ENCODE data around the gene BDH1. TPM values are rescaled to one million over a fixed set of nuclear protein-coding genes. Genes with fewer than 3 reads are reported as not detected.

BDH1 gene
- polyA plus RNA-seq, 1 donor from 2014 or later = 12.9 TPM

- no peak for TF ChIP-seq EP300 (conservative IDR thresholded peaks at IDR 0.05; ENCODE audit: poor library complexity, severe bottlenecking)
- no peak for TF ChIP-seq SMC3 (conservative IDR thresholded peaks at IDR 0.05; ENCODE audit: poor library complexity)
- no peak for TF ChIP-seq MXI1 (conservative IDR thresholded peaks at IDR 0.05; ENCODE audit: poor library complexity, severe bottlenecking)
- no peak for TF ChIP-seq POLR2AphosphoS5 (IDR thresholded peaks at IDR 0.05)
- TF ChIP-seq TAF1 (IDR thresholded peaks at IDR 0.05; ENCODE audit: low read depth) = no peak
- TF ChIP-seq REST (IDR thresholded peaks at IDR 0.05; ENCODE audit: borderline replicate concordance) = no peak
- TF ChIP-seq RAD21 (conservative IDR thresholded peaks at IDR 0.05) = no peak
- no peak for TF ChIP-seq EZH2 (IDR thresholded peaks at IDR 0.05; ENCODE audit: borderline replicate concordance, insufficient read depth, low read length, poor library complexity, severe bottlenecking)
- no peak for TF ChIP-seq CTCF (IDR thresholded peaks at IDR 0.05; ENCODE audit: poor library complexity, severe bottlenecking)
- Histone ChIP-seq H3K9me3 (ENCODE audit: low read length) (no peaks in the 10 kb centered on the region), H2AFZ (ENCODE audit: low read depth, low read length) (no peak overlapping the region), H3K9ac (ENCODE audit: low read length) (no peak overlapping the region), H3K27me3 (ENCODE audit: insufficient read depth, low read depth, low read length) (no peaks in the 10 kb centered on the region), H3F3A (ENCODE audit: insufficient read depth, low read length, poor library complexity, severe bottlenecking) (no peaks in the 10 kb centered on the region), H3K79me2 (replicated peaks; ENCODE audit: insufficient read depth, low read length) (no peaks in the 10 kb centered on the region), H3K27ac (ENCODE audit: low read length) (no peak overlapping the region), H3K36me3 (ENCODE audit: insufficient read depth, low read length) (no peaks in the 10 kb centered on the region), H3K4me2 (ENCODE audit: low read length) (no peak overlapping the region), H3K4me3 (ENCODE audit: low read length) (no peak overlapping the region), H3K9me2 (ENCODE audit: insufficient read depth, low read length) (no peaks in the 10 kb centered on the region), H4K20me1 (ENCODE audit: insufficient read depth) (no peaks in the 10 kb centered on the region)
Observed at GRCh38 chr3:197493049-197493448, 62.7 kb downstream of the BDH1 start.

- Histone ChIP-seq H3K9me2 (ENCODE audit: insufficient read depth, low read length) (no peaks in the 10 kb centered on the region), H3K4me3 (ENCODE audit: low read length) (no peak overlapping the region), H3K36me3 (ENCODE audit: insufficient read depth, low read length) (no peaks in the 10 kb centered on the region), H3K9ac (ENCODE audit: low read length) (no peak overlapping the region), H3K79me2 (replicated peaks; ENCODE audit: insufficient read depth, low read length) (no peaks in the 10 kb centered on the region), H3K4me2 (ENCODE audit: low read length) (no peak overlapping the region), H4K20me1 (ENCODE audit: insufficient read depth) (no peaks in the 10 kb centered on the region), H3F3A (ENCODE audit: insufficient read depth, low read length, poor library complexity, severe bottlenecking) (no peaks in the 10 kb centered on the region), H3K9me3 (ENCODE audit: low read length) (no peaks in the 10 kb centered on the region), H3K27ac (ENCODE audit: low read length) (no peak overlapping the region), H2AFZ (ENCODE audit: low read depth, low read length) (no peak overlapping the region), H3K27me3 (ENCODE audit: insufficient read depth, low read depth, low read length) (no peaks in the 10 kb centered on the region)
- no peak for TF ChIP-seq SMC3 (conservative IDR thresholded peaks at IDR 0.05; ENCODE audit: poor library complexity)
- no peak for TF ChIP-seq RAD21 (conservative IDR thresholded peaks at IDR 0.05)
- no peak for TF ChIP-seq EZH2 (IDR thresholded peaks at IDR 0.05; ENCODE audit: borderline replicate concordance, insufficient read depth, low read length, poor library complexity, severe bottlenecking)
- TF ChIP-seq EP300 (conservative IDR thresholded peaks at IDR 0.05; ENCODE audit: poor library complexity, severe bottlenecking) = no peak
- no peak for TF ChIP-seq MXI1 (conservative IDR thresholded peaks at IDR 0.05; ENCODE audit: poor library complexity, severe bottlenecking)
- no peak for TF ChIP-seq POLR2AphosphoS5 (IDR thresholded peaks at IDR 0.05)
- no peak for TF ChIP-seq TAF1 (IDR thresholded peaks at IDR 0.05; ENCODE audit: low read depth)
- TF ChIP-seq CTCF (IDR thresholded peaks at IDR 0.05; ENCODE audit: poor library complexity, severe bottlenecking) = no peak
- no peak for TF ChIP-seq REST (IDR thresholded peaks at IDR 0.05; ENCODE audit: borderline replicate concordance)
Observed at GRCh38 chr3:197491923-197492664, 63.7 kb downstream of the BDH1 start.
